Stimulated activated CD8-positive, alpha-beta memory T cell treated with anti-CD3 and anti-CD28 coated beads, Interleukin-4, amount 100 ng/mL, for 48 hours (primary cell): Measurements from ENCODE around the gene PNCK.
"Not testable (repeated sequence)": the region's sequence is repeated elsewhere in the genome, so short reads cannot be mapped to it uniquely, and the experiment has no call there.

ENCODE experiments used
- DNase-seq: peaks from one replicate; pipeline ENCODE4 v3.0.0-alpha.2; 2020

PNCK gene

GRCh38 chrX:153685156-153685536 is 11.5 kb upstream of the PNCK start:
- no peak for DNase-seq

- no peak for DNase-seq
Measured at GRCh38 chrX:153684467-153685155, 11.0 kb upstream of the PNCK start.

- DNase-seq: not testable (repeated sequence)
Measured at GRCh38 chrX:153683486-153683885, 9.9 kb upstream of the PNCK start.

- DNase-seq: no peak
Measured at GRCh38 chrX:153681175-153681574, 7.6 kb upstream of the PNCK start.

GRCh38 chrX:153674219-153674851 is 722 bp upstream of the PNCK start:
- DNase-seq: no peak

GRCh38 chrX:153672531-153673427 is 834 bp downstream of the PNCK start:
- DNase-seq: no peak

GRCh38 chrX:153671589-153672530 is 1.8 kb downstream of the PNCK start:
- DNase-seq: no peak

GRCh38 chrX:153670748-153671588 is 2.6 kb downstream of the PNCK start:
- DNase-seq: no peak

- no peak for DNase-seq
Measured at GRCh38 chrX:153669901-153670731, 3.5 kb downstream of the PNCK start.

- DNase-seq: peak; percentile 69
Measured at GRCh38 chrX:153669174-153669890, 4.3 kb downstream of the PNCK start.

GRCh38 chrX:153668423-153669173 is 5.0 kb downstream of the PNCK start:
- DNase-seq: no peak

GRCh38 chrX:153667956-153668396 is 5.6 kb downstream of the PNCK start:
- peak; percentile 91 for DNase-seq

GRCh38 chrX:153667281-153667955 is 6.2 kb downstream of the PNCK start:
- no peak for DNase-seq

- DNase-seq: no peak
Measured at GRCh38 chrX:153665726-153666306, 7.8 kb downstream of the PNCK start.

GRCh38 chrX:153662266-153662665 is 11.3 kb downstream of the PNCK start:
- peak; percentile 72 for DNase-seq

GRCh38 chrX:153659268-153659667 is 14.3 kb downstream of the PNCK start:
- DNase-seq: no peak

GRCh38 chrX:153657161-153657560 is 16.5 kb downstream of the PNCK start:
- no peak for DNase-seq

- DNase-seq: no peak
Measured at GRCh38 chrX:153653556-153653955, 20.1 kb downstream of the PNCK start.
